D341Med (cell line): ENCODE results near the gene CNTNAP5.

Experiments used
- DNase-seq: peaks from one replicate; pipeline ENCODE4 v3.0.0; 2012; ENCODE audit warnings: low spot score

CNTNAP5 gene

DNA sequence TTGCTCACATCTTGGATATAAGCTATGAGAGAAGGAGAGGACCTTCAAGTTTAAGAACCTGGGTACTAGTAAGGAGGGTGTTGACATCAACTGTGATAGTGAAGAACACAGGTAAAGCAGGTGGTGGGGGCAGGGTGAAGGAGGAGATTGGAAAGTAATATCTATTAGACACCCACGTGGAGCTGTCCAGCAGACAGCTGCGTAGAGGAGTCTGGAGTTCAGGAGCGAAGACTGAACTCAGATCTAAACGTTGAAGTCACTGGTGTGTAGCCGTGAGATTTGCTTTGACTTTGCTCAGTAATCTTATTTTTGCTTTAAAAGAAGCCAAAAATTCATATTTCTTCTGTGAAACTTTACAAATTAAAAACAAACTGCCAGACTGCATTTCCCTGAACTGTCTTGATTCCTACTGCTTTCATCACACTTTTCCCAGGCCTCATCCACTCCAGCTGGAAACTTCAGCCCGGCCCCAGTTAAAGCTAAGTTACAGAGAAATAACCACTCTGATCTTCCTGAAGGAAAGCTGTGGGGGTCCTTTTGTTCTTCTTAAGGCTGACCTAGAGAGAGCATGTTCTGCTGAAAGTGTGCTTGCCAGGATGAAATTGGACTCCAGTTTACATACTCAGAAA is 533.3 kb downstream of the CNTNAP5 start:
- no peak for DNase-seq

DNA sequence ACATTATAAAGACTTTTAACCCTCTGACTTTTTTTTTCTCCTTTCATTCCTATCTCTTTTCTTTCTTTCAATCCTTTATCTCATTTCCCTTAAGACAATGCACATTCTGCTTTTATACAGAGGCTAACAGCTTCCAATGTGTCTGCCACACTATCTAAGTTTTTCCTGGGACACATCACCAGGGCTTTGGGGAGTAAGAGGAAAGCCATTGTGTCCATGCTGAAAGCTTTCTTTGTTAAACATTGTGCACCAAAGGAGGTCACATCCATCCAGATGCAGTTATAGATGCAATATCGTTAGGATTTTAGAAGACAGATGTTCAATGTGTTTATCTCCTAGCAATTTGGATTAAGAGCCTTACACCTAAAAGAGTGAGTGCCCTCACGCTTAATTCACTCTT is 534.1 kb downstream of the CNTNAP5 start:
- DNase-seq = no peak

DNA sequence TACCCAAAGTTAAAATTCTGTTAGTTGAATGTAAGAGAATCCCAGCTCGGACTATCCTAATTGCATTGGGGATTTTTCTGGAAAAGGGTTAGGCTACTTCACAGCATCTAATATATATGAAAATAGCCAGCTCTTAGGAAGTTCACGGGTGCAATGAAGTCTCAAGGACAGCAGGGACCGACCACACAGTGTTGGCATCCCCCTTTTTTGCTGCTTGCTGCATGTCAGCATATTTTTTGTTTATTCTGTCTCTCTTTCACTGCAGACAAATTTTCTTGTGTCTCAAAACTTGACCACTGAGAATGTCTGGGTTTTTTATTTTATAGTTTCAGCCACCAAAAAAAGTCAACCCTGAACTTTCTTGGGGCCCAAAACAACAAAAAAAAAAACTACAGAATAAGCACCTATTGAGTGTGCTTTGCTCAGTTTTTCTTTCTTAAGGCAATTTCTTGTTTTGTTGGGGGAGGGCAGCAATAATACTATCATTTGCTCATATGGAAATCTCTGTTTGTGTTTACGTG is 535.6 kb downstream of the CNTNAP5 start:
- DNase-seq = no peak

DNA sequence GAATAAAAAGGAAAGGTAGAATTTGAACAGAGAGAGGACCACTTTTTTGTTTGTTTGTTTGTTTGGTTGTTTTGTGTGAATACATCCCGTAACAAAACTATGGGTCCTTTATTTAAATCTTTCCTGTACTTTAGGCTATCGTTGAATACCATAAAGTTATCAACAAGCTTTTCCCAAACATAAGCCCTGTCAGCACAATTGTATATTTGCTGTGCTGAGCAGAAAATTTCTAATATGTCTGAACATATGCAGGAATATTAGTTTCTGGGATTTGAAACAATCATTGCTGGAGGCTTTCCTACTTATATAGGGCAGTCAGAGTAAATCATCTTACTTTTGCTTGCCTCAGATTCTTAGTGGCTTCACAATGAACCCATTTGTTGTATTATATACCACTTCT is 536.4 kb downstream of the CNTNAP5 start:
- DNase-seq = no peak

DNA sequence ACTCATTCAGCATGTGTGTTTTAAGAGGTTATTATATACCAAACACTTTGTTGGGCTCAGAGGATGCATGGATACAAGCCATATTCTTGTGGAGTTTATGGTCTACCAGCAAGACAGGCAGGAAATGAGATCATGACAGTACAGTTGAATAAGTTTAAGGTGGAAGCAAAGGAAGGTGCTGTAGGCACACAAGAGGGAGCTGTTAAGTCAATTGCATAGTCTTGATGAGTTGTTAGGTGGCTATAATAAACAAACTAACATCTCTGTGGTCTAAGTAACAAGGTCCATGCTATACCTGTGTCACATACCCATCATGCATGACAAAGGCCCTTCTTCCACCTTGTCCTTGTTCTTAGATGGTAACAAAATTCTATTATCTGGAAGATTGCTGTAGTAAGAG is 538.3 kb downstream of the CNTNAP5 start:
- DNase-seq = no peak

DNA sequence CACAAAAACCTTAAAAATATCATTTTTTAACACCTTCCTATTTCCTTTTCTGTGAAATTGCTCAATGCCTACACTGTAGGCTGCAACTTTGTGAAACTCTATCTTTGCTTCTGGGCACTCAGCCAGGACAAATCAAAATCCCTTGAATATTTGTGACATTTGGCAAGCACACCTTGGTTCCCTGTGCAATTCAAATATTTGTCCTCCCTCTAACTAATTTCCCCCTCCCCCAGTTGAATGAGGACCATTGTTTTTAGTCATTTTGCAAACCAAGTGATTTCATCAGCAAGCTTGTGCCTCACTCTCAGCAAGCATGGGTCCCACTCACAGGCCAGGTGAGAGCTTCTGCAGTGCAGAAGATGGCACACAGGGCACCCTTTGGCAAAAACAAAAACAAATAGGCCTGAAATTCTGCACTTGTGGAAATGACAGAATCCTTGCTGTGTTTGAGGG is 541.5 kb downstream of the CNTNAP5 start:
- DNase-seq = no peak

DNA sequence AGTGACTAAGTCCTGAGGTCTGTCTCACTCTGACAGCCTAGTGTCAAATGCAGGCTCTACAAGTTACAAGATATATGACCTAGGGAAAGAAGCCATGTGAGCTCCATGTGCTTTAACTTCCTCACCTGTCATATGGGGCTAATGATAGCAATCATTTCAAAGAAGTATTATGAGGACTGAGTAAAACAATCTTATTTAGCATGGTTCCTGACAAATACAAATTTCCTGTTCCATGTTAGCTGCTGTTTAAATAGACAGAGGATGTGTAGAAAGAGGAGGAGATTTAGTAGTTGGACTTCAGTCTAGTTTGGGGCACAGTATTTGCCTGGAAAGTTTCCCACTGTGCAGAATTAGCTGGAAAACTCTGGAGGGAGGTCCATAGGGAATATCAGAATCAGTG is 545.8 kb downstream of the CNTNAP5 start:
- DNase-seq = no peak

DNA sequence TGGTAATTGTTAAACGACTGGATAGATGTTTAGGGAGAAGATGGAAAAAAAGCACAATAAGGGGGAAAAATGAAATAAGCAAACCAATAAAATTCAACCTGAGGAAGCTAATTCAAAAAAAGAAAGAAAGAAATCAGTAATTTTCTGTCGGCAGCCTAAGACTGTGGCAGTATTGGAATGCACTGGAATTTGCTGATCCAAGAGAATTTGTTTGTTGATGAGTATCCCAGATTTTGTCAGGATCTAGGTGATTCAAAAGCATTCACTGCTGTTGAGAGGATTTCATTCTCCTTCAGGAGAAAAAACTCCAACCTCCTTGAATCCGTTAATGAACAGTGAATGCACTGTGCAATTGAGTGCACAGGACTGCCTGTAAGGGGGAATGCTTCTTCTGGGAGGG is 546.7 kb downstream of the CNTNAP5 start:
- DNase-seq = no peak

DNA sequence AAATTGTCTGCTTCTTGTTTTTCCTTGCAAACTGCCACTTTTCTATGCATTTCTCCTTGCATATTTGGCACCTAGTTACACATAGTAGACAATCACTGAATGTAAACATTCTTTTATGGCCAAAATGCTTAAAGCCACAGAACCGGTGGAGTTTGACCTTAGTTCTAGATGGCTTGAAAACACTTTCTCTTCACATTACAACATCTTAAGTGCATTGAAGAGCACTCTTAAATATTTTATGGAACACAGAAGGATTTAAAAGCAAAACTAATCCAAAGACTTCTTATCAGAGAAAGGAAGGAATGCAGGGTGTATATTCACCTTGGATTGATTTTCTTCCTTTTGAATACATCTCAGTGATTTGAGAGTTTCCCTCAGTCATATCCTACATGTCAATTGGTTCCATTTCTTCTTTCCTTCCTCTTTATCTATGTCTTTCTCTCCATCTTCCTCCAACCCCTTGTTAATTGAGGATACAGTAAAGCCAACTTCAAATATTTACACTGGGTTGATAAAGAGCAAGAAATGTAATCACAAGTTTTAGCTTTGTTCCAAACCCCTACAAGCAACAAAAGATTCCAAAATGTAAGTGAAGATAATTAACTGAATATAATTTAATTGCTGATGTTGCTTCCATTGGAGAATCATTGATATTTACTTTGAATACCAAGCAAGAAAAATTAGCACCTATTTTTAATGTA is 548.0 kb downstream of the CNTNAP5 start:
- no peak for DNase-seq

DNA sequence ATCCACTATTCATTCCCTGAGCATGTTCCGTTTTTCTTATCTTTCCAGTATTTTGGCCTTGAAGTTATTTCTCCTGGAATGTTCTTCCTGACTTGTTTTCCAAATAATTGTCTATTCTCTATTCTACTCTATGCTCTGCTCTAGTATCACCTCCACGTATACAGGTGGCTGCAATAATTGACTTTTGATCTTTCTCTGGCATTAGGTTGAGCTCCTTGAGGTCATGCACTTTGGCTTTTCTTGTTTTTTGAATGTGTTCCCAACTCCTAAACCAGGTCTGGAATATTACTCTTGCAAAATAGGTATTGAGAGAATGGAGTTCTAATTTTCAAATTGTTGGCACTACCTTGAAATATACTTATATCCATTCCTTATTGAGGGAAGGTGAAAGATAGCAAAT is 550.4 kb downstream of the CNTNAP5 start:
- DNase-seq = no peak

DNA sequence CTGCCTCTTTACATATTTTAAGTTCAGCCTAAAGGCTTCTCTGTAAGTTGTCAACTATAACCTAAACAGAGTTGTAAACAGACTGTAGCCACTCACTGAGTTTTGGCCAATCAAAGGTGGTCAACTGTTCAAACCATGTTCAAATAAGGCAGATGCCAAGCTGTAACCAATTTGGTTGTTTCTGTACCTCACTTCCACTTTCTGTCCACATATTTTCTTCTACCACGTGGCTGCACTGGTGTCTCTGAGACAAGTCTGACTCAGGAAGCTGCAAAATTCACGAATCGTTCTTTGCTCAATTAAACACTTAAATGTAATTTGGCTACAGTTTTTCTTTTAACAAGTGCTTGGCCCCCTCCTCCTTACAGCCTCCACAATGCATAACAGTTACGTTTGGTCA is 555.2 kb downstream of the CNTNAP5 start:
- no peak for DNase-seq

DNA sequence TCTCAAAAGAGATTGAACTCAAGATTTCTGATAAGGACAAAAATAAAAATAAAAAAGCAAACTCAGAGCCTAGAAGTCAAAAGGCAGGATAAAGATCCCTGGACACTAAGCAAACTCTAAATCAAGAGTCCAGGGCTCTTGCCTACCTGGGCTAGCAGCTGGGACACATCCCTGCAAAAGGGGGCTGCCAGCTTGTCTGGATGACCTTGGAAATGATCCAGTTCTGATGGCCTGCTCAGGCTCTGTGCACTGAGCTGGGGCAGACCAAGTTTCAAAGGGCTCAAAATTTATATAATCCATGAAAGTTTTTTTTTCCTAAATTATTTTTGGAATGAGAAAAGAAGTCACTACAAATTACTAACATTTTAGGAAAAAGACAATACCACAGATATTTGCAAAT is 557.3 kb downstream of the CNTNAP5 start:
- DNase-seq = no peak

DNA sequence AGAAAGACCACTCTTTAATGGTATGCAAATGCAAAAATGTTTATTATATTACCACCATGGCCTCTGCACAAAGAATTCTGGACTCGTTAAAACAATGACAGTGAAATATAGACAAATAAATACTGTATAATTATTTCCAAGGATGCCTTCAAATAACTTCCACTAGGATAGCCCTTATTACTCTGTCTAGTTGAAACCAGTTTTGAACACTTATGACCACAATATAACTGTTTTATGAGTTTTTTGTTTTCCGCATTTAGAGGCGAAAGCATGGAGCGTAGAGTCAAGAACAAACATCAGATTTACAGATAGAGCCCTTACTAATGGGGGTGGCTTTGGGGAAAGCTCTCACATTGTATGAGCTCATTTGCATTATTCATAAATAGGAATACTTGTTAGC is 559.5 kb downstream of the CNTNAP5 start:
- no peak for DNase-seq

DNA sequence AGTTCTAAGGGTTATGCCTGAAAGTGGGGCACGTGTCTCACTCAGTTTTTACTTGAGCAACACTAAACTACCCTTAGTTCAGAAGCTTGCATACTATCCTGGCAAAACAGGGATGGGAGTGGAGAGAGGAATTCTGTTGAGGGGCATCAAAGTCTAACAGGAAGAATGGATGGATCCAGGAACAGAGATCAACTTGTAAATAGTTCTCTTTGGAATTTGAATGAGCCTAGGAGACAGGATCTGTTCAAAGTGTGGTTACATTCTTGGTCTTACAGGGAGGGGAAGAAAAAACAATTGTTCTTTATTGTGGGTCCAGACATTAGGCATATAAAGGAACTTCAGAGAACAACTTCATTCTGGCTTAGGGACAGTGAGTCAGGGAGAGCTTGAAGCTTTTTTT is 560.2 kb downstream of the CNTNAP5 start:
- DNase-seq = no peak

DNA sequence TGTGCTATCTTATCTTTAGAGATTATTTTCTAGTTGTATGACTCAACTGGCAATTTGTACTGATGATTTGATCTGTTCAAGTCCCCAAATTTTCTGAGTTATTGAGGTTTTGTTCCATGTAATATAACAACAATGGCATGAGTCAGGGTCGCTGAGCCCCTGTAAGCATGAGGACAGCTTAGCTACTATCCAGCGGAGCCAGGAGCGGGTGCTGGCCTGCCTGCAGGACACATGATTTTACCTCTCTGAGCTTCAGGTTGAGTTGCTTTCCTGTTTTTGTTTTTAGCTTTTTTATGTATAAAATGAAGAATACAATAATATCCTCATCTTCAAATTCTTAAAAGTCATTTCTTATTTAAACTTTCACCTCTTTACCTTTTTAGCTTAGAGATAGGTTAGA is 561.1 kb downstream of the CNTNAP5 start:
- DNase-seq = no peak

DNA sequence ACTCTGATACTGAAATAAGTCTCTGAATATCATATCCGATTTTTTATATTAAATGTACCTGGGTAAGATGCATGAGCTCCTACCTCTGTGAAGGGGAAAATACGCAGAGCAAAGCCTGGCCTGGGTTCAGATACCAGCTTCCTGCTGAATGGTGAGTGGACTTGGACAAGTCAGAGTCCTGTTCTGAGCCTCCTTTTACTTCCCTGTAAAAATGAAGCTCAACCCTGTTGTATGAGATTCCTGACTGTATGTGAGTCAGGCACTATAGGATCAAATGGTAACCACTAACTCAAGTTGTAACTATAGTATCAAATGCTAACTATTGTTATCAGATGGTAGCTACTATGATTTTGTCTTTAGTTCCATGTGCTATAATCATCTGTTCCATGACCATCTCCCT is 561.7 kb downstream of the CNTNAP5 start:
- DNase-seq = no peak

DNA sequence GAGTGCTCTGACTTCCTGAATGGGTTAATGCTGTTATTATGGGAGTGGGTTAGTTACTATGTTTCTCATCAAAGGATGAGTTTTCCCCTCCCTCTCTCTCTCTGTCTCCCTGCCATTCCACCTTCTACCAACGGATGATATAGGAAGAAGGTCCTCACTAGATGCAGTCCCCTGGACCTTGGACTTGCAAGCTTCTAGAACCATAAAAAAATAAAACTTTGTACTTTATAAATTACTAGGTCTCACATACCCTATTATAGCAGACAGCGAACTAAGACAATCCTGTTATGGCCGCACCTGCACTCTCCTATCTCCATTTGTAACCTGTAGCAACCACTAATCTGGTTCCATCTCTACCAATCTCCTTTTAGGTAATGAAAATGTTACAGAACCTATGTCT is 564.9 kb downstream of the CNTNAP5 start:
- DNase-seq = no peak

DNA sequence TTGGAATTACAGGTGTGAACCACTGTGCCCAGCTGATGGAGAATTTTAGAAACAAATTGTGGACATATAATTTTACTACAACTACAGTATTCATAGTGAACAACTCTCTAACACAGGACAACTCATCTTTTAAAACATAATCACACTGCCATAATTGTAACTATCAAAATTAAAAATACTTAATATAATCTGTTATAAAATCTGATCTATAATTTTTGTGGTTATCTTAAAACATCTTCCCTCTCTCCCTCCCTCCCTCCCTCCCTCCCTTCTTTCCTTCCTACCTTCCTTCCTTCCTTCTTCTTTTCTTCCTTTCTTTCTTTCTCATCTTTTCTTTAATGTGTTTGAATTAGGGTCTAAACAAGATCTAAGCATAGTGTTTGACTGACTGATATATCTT is 577.7 kb downstream of the CNTNAP5 start:
- no peak for DNase-seq

DNA sequence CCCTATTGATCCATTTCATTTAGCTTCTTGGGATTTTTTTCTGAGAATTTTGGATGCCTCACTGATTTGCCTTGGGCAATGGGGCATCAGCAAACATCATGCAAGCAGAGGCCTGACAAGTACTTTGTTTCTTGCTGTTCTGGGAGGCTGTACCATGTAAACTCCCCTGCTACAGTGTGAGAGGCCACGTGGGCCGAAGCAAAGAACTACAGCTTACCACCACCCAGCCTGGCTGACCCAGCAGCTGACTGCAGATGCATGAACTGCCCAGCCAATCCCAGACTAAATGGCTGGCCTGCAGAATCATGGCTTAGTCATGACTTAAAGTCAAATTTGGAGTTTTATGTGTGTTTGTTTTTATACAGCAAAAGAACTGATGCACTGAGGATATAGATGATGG is 579.9 kb downstream of the CNTNAP5 start:
- no peak for DNase-seq

DNA sequence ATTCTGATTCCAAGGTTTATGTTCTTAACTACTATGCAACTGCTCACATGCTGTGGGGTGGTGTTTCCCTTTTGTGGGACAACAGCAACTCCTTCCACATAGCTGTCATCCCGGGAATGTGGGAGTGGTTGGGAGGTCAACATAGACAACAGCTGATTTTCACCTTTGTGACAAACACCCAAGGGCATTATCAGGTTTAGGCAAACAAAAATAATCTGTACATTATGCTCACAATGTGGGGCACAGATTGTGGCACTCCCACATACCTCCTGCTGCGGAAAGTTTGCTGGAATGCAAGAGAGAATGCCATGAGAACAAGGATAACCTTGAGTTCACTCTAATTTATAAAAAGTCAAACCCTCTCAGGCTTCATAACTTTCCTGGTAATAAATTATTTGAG is 582.6 kb downstream of the CNTNAP5 start:
- no peak for DNase-seq

DNA sequence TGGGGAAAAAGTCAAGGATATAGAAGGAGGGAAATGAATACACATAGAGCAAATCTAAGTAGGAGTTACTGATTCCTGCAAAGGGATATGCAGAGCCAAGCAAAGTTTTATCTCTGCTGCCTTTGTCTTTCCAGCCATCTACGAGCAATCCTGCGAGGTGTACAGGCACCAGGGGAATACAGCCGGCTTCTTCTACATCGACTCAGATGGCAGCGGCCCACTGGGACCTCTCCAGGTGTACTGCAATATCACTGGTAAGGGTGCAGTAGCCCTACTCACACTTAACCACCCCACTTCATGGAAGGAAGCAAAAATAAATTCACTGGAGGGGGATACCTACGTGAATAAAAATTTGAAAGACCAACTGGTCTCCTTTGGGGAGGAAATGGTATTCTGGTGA is 584.6 kb downstream of the CNTNAP5 start:
- no peak for DNase-seq

DNA sequence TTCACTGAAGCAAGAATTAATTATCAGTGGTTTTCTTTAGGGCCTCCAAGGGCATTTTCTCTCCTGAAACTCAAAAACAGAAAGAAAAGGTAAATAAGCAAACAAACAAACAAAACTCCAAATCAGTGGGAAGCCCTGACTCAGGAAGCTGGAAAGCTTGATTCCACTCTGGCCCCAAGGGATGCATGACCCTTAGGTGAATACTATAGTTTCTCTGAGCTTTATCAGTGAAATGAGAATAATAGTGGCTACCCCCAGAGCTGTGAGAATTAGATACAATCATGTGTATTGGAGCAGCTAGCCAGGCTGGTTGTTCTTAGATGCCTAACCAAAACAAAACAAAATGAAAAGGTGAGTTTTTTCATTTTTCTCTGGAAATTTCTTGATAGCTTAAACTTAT is 585.1 kb downstream of the CNTNAP5 start:
- no peak for DNase-seq

DNA sequence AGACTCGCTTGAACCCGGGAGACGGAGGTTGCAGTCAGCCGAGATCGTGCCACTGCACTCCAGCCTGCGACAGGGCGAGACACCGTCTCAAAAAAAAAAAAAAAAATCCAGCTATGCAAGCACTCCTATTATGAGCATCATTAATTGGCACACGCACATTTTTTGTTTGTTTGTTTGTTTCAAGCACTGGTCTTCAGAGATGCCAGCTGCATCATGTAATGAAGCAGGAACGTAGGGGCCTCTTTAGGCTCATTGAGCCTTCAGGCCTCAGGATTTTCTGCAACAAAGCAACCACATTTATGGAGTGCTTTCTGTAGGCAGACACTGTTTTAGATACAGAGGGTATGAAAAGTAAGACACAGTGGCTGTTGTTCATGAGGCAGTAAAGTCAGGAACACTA is 585.8 kb downstream of the CNTNAP5 start:
- no peak for DNase-seq

DNA sequence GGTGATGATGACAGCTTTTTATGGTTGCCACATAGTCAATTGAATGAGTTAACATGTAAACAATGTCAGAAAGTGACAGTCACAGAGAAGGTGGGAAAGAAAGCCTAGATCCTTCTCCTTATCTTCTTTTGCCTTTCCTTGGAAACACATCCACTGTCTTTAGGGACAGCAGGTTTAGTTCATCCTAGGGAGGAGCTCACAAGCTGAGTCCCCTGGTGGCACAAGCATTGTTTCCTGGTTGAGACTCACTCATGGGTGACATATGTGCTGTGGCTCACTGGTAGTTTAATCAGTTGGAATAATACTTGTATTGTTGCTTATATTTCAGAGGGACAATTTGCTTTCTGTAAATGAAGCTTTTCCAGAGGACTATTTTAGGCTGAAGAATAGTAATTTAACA is 598.5 kb downstream of the CNTNAP5 start:
- DNase-seq = no peak
